ENCODE measurements around the gene MVB12B.

The MVB12B gene

GRCh38 chr9:126296687-126297086 lies 29.9 kb upstream of the MVB12B start:
- TF ChIP-seq ZNF274 (IDR thresholded peaks at IDR 0.05; ENCODE audit: low read depth, low read length) = no peak
- H3K4me3 ChIP-seq (ENCODE audit: low read length) = no peak overlapping the region

GRCh38 chr9:126297661-126298060 lies 29.0 kb upstream of the MVB12B start:
- TF ChIP-seq ZNF274 (IDR thresholded peaks at IDR 0.05; ENCODE audit: low read depth, low read length) = no peak

GRCh38 chr9:126298063-126298801 lies 28.4 kb upstream of the MVB12B start:
- H3K4me3 ChIP-seq (ENCODE audit: low read length) = no peak overlapping the region
- no peak for TF ChIP-seq ZNF274 (IDR thresholded peaks at IDR 0.05; ENCODE audit: low read depth, low read length)

More at GRCh38 chr9:126297661-126298060, 29.0 kb upstream of the MVB12B start:
- no peak overlapping the region for H3K4me3 ChIP-seq (ENCODE audit: low read length)

- H3K4me3 ChIP-seq (ENCODE audit: low read length) = no peak overlapping the region
- no peak for TF ChIP-seq ZNF274 (IDR thresholded peaks at IDR 0.05; ENCODE audit: low read depth, low read length)
Observed at GRCh38 chr9:126299706-126300276, 26.8 kb upstream of the MVB12B start.

GRCh38 chr9:126301196-126301595 lies 25.4 kb upstream of the MVB12B start:
- no peak overlapping the region for H3K4me3 ChIP-seq (ENCODE audit: low read length)
- TF ChIP-seq ZNF274 (IDR thresholded peaks at IDR 0.05; ENCODE audit: low read depth, low read length) = no peak

GRCh38 chr9:126301985-126302603 lies 24.5 kb upstream of the MVB12B start:
- no peak for TF ChIP-seq ZNF274 (IDR thresholded peaks at IDR 0.05; ENCODE audit: low read depth, low read length)

GRCh38 chr9:126302730-126303129 lies 23.9 kb upstream of the MVB12B start:
- H3K4me3 ChIP-seq (ENCODE audit: low read length) = no peak overlapping the region
- no peak for TF ChIP-seq ZNF274 (IDR thresholded peaks at IDR 0.05; ENCODE audit: low read depth, low read length)

More at GRCh38 chr9:126301985-126302603, 24.5 kb upstream of the MVB12B start:
- H3K4me3 ChIP-seq (ENCODE audit: low read length) = no peak overlapping the region

GRCh38 chr9:126303488-126303887 lies 23.1 kb upstream of the MVB12B start:
- no peak for TF ChIP-seq ZNF274 (IDR thresholded peaks at IDR 0.05; ENCODE audit: low read depth, low read length)

GRCh38 chr9:126304207-126304970 lies 22.2 kb upstream of the MVB12B start:
- H3K4me3 ChIP-seq (ENCODE audit: low read length) = no peak overlapping the region
- TF ChIP-seq ZNF274 (IDR thresholded peaks at IDR 0.05; ENCODE audit: low read depth, low read length) = no peak

More at GRCh38 chr9:126303488-126303887, 23.1 kb upstream of the MVB12B start:
- no peak overlapping the region for H3K4me3 ChIP-seq (ENCODE audit: low read length)

GRCh38 chr9:126304971-126305320 lies 21.7 kb upstream of the MVB12B start:
- no peak overlapping the region for H3K4me3 ChIP-seq (ENCODE audit: low read length)
- TF ChIP-seq ZNF274 (IDR thresholded peaks at IDR 0.05; ENCODE audit: low read depth, low read length) = no peak

- H3K4me3 ChIP-seq (ENCODE audit: low read length) = no peak overlapping the region
- TF ChIP-seq ZNF274 (IDR thresholded peaks at IDR 0.05; ENCODE audit: low read depth, low read length) = no peak
Observed at GRCh38 chr9:126306071-126306647, 20.5 kb upstream of the MVB12B start.

GRCh38 chr9:126307322-126308061 lies 19.1 kb upstream of the MVB12B start:
- no peak overlapping the region for H3K4me3 ChIP-seq (ENCODE audit: low read length)
- TF ChIP-seq ZNF274 (IDR thresholded peaks at IDR 0.05; ENCODE audit: low read depth, low read length) = no peak

GRCh38 chr9:126309427-126310189 lies 17.0 kb upstream of the MVB12B start:
- no peak overlapping the region for H3K4me3 ChIP-seq (ENCODE audit: low read length)
- TF ChIP-seq ZNF274 (IDR thresholded peaks at IDR 0.05; ENCODE audit: low read depth, low read length) = no peak
